Naive B cell (primary cell): Measurements from ENCODE around the gene NFKBIE. TPM values are rescaled to one million over a fixed set of nuclear protein-coding genes. Genes with fewer than 3 reads are reported as not detected.
A peak's percentile ranks its signal among the peaks of the same experiment; 100 is the strongest.
"Not testable (repeated sequence)": the region's sequence is repeated elsewhere in the genome, so short reads cannot be mapped to it uniquely, and the experiment has no call there.

Source experiments
- ATAC-seq, 2 donors: fragments of 150-1000 bp; cut with Tn5 transposase; 2 replicates each; pipeline ENCODE4 v1.10.0; 2021; ENCODE audit warnings: low read depth in 2 of 2, mild to moderate bottlenecking in 2 of 2, moderate library complexity in 2 of 2
- DNase-seq: peaks from one replicate; pipeline ENCODE4 v3.0.0; 2022
- H3K27ac Mint-ChIP-seq, 6 donors: one replicate each; pipeline ENCODE4 v1.8.0; 2020 to 2022; ENCODE audit warnings: mild to moderate bottlenecking in 6 of 6, mixed read lengths in 6 of 6, moderate library complexity in 5 of 6, inconsistent platforms in 2 of 6
- H3K27me3 Mint-ChIP-seq, 3 donors: one replicate each; pipeline ENCODE4 v1.8.0; 2021 to 2022; ENCODE audit warnings: mixed read lengths in 3 of 3, mild to moderate bottlenecking in 1 of 3
- H3K36me3 Mint-ChIP-seq, 2 donors: one replicate each; pipeline ENCODE4 v1.8.0; 2020 to 2022; ENCODE audit warnings: mixed read lengths in 2 of 2, inconsistent platforms in 1 of 2, mild to moderate bottlenecking in 1 of 2
- H3K4me1 Mint-ChIP-seq, 3 donors: one replicate each; pipeline ENCODE4 v1.8.0; 2020 to 2022; ENCODE audit warnings: mixed read lengths in 3 of 3, inconsistent platforms in 1 of 3, mild to moderate bottlenecking in 1 of 3, moderate library complexity in 1 of 3
- H3K4me3 Mint-ChIP-seq, 8 donors: one replicate each; pipeline ENCODE4 v1.8.0; 2020 to 2022; ENCODE audit warnings: mild to moderate bottlenecking in 8 of 8, mixed read lengths in 8 of 8, moderate library complexity in 8 of 8, inconsistent platforms in 2 of 8
- H3K9me3 Mint-ChIP-seq, 7 donors: one replicate each; pipeline ENCODE4 v1.8.0; 2020 to 2022; ENCODE audit warnings: mixed read lengths in 7 of 7, mild to moderate bottlenecking in 5 of 7, inconsistent platforms in 2 of 7, moderate library complexity in 1 of 7
- polyA plus RNA-seq, 6 donors: library from polyadenylated mRNA; unstranded; fragments of 300-500 nt; fragmentation: Illumina TruSeq; gene quantifications; one replicate each; pipeline ENCODE4 v1.2.3, GENCODE V29; 2021; ENCODE audit warnings: low read depth in 6 of 6

The NFKBIE gene
- polyA plus RNA-seq, 6 donors from 2014 or later, result 22.1 to 30.8 (median 27.9) TPM

DNA sequence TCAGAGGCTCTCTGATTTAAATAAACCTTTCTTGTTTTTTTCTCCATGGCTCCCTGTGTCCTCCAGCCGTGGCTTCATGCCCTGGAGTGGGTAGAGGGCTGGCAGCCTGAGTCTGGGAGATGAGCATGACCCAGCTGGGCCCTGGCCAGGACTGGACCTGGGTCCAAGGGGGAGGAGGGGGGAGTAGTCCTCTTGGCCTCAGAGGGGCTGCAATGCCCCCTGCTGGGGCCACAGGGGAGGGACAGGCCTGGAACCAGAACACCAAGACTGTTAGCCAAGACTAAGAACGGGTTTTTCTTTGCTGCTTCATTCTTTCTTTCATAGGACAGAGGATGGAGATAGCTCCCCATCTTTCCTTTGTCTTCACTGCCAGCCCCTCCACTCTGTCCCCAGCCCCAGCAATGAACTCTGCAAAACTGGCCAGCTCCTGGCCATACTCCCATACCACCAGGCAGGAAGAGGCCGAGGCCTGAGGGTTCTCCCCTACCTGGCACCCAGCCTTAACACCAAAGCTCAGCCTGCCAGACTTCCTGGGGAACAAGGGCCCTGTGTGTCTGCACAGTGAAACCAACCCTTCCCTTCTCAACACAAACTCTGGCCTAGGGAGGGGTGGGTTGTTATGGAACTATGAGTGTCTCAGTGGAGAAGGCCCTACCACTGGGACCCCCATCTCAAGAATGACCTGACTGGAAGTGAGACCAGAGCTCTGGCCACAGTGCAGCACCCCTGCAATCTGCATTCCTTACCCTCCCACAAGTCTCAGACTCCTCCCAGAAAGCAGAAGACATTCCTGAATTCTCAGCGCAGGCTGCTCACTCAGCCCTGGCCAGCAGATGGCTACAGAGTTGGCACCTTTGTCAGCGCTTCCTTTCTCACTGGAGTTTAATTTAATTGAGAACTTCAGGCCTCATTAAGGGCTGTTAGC lies 31.0 kb downstream of the NFKBIE start:
- no peaks in the 10 kb centered on the region for H3K36me3 Mint-ChIP-seq
- no peaks in the 10 kb centered on the region for H3K9me3 Mint-ChIP-seq
- DNase-seq (no peak), ATAC-seq (no peak)
- peak overlapping the region in 3 of 6 donors; percentile 42 to 81 (median 64) for H3K27ac Mint-ChIP-seq
- H3K4me1 Mint-ChIP-seq, result peaks cover 12 to 16% (median 13%) of the 10 kb centered on the region in 3 donors
- no peak overlapping the region for H3K4me3 Mint-ChIP-seq
- no peaks in the 10 kb centered on the region for H3K27me3 Mint-ChIP-seq

DNA sequence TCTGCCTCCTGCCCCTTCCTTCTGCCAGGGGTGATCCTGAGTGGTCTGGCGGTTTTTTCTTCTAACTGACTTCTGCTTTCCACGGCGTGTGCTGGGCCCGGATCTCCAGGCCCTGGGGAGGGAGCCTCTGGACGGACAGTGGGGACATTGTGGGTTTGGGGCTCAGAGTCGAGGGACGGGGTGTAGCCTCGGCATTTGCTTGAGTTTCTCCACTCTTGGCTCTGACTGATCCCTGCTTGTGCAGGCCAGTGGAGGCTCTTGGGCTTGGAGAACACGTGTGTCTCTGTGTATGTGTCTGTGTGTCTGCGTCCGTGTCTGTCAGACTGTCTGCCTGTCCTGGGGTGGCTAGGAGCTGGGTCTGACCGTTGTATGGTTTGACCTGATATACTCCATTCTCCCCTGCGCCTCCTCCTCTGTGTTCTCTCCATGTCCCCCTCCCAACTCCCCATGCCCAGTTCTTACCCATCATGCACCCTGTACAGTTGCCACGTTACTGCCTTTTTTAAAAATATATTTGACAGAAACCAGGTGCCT lies 31.7 kb downstream of the NFKBIE start:
- Mint-ChIP-seq H3K36me3 (no peaks in the 10 kb centered on the region), H3K4me1 (peaks cover 12 to 15% (median 13%) of the 10 kb centered on the region in 3 donors), H3K27me3 (no peaks in the 10 kb centered on the region), H3K4me3 (peak overlapping the region in 1 of 8 donors; percentile 15), H3K9me3 (no peaks in the 10 kb centered on the region), H3K27ac (peak overlapping the region in 1 of 6 donors; percentile 42)
- DNase-seq (no peak), ATAC-seq (no peak)

DNA sequence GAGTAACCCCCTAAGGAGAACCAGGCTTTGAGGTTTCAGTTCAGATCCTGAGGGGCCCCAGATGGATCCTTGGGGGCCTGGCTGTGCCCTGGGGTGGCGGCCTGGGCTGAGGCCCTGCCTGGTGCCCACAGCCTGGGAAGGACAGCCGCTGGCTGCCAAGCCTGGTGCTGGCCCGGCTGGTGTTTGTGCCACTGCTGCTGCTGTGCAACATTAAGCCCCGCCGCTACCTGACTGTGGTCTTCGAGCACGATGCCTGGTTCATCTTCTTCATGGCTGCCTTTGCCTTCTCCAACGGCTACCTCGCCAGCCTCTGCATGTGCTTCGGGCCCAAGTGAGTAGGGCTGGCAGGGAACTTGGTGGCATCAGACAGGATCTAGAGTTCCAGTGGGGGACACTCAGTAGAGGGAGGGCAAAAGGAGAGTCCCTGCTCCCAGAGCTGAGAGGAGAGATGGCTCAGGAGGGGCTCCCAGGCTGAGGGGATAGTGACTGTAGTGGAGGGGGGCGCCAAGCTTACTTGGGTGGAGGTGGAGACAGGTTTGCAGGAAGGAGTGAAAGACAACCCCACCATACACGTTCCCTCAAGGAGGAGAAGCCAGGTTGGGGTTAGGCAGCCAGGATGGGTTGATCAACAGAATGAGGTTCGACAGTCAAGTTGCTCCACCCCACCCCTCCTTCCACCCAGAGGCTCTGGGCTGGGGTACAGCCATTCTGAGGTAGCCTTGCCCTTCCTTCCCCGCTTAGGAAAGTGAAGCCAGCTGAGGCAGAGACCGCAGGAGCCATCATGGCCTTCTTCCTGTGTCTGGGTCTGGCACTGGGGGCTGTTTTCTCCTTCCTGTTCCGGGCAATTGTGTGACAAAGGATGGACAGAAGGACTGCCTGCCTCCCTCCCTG lies 32.4 kb downstream of the NFKBIE start:
- no peaks in the 10 kb centered on the region for H3K36me3 Mint-ChIP-seq
- H3K4me1 Mint-ChIP-seq, result peaks cover 8 to 9% (median 9%) of the 10 kb centered on the region in 3 donors
- no peaks in the 10 kb centered on the region for H3K9me3 Mint-ChIP-seq
- DNase-seq, result no peak
- H3K4me3 Mint-ChIP-seq, result peak overlapping the region in 1 of 8 donors; percentile 68
- no peak overlapping the region for H3K27ac Mint-ChIP-seq
- no peaks in the 10 kb centered on the region for H3K27me3 Mint-ChIP-seq
- ATAC-seq, result no peak

DNA sequence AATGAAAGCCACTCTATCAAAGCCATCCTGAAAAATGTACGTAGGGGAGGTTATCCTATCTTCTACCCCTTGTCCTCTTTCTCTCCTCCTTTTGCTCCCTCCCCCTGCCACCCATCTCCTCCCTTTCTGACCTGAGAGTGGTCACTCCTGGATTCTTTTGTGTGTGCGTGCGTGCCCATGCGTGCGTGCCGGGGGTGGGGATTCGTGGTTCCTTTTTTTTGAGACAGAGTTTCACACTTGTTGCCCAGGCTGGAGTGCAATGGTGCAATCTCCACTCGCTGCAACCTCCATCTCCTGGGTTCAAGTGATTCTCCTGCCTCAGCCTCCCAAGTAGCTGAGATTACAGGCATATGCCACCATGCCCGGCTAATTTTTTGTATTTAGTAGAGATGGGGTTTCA lies 33.9 kb downstream of the NFKBIE start:
- not testable (repeated sequence) for H3K36me3 Mint-ChIP-seq, H3K4me1 Mint-ChIP-seq, DNase-seq, H3K9me3 Mint-ChIP-seq, H3K4me3 Mint-ChIP-seq, H3K27me3 Mint-ChIP-seq, ATAC-seq
- H3K27ac Mint-ChIP-seq, result peak overlapping the region in 1 of 6 donors; percentile 42

DNA sequence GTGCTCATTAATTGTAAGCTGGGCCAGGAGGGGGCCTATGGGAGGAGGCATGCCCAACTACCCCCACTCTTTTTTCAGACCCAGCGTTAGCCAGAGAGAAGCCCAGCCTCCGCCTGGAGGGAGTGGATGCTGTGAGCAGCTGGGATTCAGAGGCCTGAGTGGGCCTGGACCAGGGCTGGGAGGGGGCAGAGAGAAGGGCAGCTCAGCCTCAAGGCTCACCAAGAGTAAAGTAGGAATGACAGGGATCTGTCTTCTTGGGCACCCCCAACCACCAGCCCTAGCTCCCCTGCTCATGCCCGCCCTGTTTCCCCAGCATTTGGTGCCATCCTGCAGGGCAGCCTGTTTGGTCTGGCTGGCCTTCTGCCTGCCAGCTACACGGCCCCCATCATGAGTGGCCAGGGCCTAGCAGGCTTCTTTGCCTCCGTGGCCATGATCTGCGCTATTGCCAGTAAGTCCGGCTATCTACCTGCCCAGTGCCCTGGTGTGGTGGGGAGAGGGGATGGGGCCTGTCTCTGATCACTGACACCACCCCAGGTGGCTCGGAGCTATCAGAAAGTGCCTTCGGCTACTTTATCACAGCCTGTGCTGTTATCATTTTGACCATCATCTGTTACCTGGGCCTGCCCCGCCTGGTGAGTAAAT lies 35.2 kb downstream of the NFKBIE start:
- Mint-ChIP-seq H3K27ac (no peak overlapping the region), H3K9me3 (no peaks in the 10 kb centered on the region), H3K4me3 (no peak overlapping the region), H3K4me1 (peaks cover 0 to 4% (median 2%) of the 10 kb centered on the region in 3 donors), H3K27me3 (no peaks in the 10 kb centered on the region), H3K36me3 (no peaks in the 10 kb centered on the region)
- no peak for ATAC-seq
- DNase-seq, result no peak

DNA sequence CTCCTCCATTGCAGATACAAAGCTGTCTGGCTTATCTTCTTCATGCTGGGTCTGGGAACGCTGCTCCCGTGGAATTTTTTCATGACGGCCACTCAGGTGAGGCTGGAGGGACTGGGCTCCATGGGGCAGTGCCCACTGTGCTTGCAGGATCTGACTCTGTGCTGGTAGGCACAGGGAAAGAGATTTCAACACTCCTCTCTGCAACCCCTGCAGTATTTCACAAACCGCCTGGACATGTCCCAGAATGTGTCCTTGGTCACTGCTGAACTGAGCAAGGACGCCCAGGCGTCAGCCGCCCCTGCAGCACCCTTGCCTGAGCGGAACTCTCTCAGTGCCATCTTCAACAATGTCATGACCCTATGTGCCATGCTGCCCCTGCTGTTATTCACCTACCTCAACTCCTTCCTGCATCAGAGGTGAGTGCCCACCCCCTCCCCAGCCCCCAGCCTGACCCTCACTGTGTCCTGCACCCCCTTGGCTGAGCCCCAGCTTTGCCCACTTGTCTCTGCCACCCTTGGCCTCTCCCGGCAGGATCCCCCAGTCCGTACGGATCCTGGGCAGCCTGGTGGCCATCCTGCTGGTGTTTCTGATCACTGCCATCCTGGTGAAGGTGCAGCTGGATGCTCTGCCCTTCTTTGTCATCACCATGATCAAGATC lies 35.8 kb downstream of the NFKBIE start:
- Mint-ChIP-seq H3K4me3 (no peak overlapping the region), H3K27me3 (peaks cover 0 to 6% (median 0%) of the 10 kb centered on the region in 3 donors), H3K4me1 (peaks cover 2 to 6% (median 5%) of the 10 kb centered on the region in 3 donors), H3K9me3 (no peaks in the 10 kb centered on the region), H3K36me3 (no peaks in the 10 kb centered on the region), H3K27ac (no peak overlapping the region)
- no peak for ATAC-seq
- no peak for DNase-seq

DNA sequence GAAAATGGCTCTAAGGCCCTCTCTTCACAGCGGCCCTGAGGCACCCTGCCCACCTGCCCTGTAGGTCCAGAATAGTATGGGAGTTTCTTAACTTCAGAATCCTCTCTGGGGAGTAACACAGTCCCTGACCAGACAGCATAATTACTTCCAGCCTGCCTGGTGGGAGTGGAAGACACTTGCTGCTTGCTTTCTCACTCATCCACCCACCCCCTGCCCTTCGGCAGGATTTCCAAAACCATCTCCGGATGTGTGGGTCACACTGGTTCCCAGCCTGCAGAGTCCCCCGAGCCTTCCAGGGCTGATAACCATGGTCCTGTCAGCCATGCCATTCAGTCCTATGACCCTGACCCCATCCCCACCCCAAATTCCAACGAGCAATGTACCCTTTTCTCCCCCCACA lies 36.5 kb downstream of the NFKBIE start:
- Mint-ChIP-seq H3K27me3 (peaks cover 0 to 7% (median 0%) of the 10 kb centered on the region in 3 donors), H3K27ac (no peak overlapping the region)
- ATAC-seq, result no peak

DNA sequence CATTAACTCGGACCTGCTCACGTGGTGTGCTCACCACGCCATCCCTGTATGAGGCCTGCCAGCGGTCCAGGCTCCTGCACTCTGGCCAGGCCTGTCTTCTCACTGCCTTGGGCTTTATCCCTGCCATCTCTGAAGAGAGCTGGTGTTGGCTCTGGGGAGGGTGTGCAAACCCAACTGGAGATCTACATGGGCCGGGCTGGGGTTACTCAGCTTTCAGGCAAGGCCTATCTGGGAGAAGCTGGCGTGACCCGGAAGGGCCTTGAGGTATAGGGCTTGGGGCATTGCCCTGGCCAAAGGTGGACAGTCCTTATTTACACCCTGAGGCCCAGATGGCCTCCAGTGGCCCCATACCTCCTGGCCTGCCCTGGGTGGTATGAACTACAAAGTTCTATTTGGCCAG lies 36.9 kb downstream of the NFKBIE start:
- H3K4me1 Mint-ChIP-seq, result peaks cover 9 to 12% (median 10%) of the 10 kb centered on the region in 3 donors
- ATAC-seq, result no peak
- no peak overlapping the region for H3K27ac Mint-ChIP-seq
- no peaks in the 10 kb centered on the region for H3K9me3 Mint-ChIP-seq
- DNase-seq, result no peak
- H3K27me3 Mint-ChIP-seq, result peaks cover 0 to 7% (median 0%) of the 10 kb centered on the region in 3 donors
- H3K36me3 Mint-ChIP-seq, result no peaks in the 10 kb centered on the region
- no peak overlapping the region for H3K4me3 Mint-ChIP-seq

More for the DNA sequence above, 36.5 kb downstream of the NFKBIE start:
- no peak for DNase-seq
- no peaks in the 10 kb centered on the region for H3K36me3 Mint-ChIP-seq
- no peaks in the 10 kb centered on the region for H3K9me3 Mint-ChIP-seq
- H3K4me3 Mint-ChIP-seq, result no peak overlapping the region
- H3K4me1 Mint-ChIP-seq, result peaks cover 9 to 12% (median 12%) of the 10 kb centered on the region in 3 donors

DNA sequence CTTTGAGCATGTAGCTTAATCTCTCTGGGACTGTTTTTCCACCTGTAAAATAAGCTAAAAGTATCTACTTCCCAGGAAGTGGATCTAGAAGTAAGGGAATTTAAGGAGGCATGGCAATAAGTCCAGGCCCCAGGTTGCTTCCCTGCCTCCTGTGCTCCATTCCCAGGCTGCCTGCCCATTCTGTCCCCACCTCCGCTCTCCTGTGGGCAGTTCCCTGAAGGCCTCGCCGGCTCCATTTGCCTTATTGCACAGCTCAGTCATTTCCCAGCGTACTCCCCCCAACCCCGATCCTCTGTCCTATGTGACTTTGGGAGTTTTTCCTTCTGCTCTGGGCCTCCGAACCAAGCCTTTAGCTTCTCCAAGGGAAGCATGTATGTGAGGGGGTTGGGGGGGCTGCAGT lies 37.3 kb downstream of the NFKBIE start:
- H3K9me3 Mint-ChIP-seq, result no peaks in the 10 kb centered on the region
- ATAC-seq, result no peak
- peaks cover 0 to 9% (median 0%) of the 10 kb centered on the region in 3 donors for H3K27me3 Mint-ChIP-seq
- H3K27ac Mint-ChIP-seq, result no peak overlapping the region
- no peak overlapping the region for H3K4me3 Mint-ChIP-seq
- peaks cover 10 to 12% (median 12%) of the 10 kb centered on the region in 3 donors for H3K4me1 Mint-ChIP-seq
- no peak for DNase-seq
- no peaks in the 10 kb centered on the region for H3K36me3 Mint-ChIP-seq

DNA sequence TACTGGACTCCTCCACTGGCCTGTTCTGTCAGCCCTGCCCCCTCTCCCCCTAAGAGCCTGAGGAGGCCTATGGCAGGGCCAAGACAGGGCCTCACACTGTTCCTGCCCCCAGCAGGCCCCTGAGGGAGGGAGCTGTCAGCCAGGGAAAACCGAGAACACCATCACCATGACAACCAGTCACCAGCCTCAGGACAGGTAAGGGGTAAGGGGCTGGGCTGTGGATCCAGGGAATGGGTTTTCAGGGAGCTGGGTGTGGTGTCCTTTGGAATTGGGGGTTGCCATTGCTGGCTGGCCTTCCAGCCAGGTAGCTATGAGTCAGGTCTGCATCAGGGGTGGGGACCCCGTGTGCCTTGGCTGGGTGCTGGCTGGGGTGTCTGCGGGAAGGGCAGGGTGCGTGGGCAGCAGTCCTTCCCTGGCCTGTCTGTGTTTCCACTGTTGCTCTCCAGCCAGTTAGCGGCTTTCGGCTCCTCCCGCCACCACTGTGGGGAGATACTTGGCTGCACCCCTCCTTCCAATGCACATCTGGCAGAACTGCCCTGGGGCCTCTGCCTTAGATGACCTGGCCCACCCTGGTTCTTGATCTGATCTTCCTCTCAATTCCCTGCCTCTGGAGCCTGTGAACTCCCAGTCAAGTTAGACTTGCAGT lies 38.1 kb downstream of the NFKBIE start:
- ATAC-seq, result no peak
- no peak for DNase-seq
- Mint-ChIP-seq H3K27me3 (peaks cover 0 to 13% (median 0%) of the 10 kb centered on the region in 3 donors), H3K27ac (no peak overlapping the region), H3K4me1 (peaks cover 16 to 19% (median 18%) of the 10 kb centered on the region in 3 donors), H3K9me3 (no peaks in the 10 kb centered on the region), H3K36me3 (no peaks in the 10 kb centered on the region), H3K4me3 (peak overlapping the region in 1 of 8 donors; percentile 45)

DNA sequence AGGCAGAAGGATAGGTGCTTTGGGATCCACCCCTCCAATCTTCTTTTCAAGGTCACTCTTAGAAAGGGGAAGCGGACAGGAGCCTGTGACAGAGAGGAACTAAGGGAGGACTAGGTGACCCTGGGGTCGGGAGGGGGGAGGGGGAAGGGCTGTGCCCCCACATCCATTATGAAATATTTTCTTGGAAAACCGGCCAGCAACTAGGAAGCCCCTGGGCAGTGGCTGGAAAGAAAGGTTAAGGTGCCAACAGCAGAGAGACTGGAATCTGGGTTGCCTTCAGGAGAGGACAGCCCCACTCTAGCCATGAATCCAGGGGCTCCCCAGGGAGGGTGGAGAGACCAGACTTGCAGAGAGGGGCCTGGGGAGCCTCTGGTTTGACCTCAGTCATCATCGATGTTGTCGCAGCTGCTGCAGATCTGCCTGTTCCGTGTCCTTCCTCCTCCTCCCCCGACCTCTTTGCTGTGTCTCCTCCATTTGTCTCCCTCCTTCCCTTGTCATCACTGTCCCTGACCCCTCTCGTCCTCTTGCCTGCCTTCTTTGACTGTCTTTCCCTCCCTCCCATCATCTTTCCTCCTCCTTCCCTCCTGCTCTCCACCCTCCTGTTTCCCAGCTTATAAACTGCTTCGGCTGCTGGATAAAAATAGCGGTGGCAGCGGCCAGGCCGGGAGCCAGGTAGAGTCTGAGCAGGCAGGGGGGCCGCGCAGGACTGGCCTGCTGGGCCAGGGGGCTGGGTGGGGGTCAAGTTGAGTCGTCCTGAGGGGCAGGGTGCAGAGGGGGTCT lies 38.8 kb downstream of the NFKBIE start:
- H3K4me3 Mint-ChIP-seq, result no peak overlapping the region
- no peaks in the 10 kb centered on the region for H3K9me3 Mint-ChIP-seq
- no peak overlapping the region for H3K27ac Mint-ChIP-seq
- DNase-seq (no peak), ATAC-seq (no peak)
- no peaks in the 10 kb centered on the region for H3K36me3 Mint-ChIP-seq
- peaks cover 0 to 13% (median 0%) of the 10 kb centered on the region in 3 donors for H3K27me3 Mint-ChIP-seq
- peaks cover 19 to 23% (median 22%) of the 10 kb centered on the region in 3 donors for H3K4me1 Mint-ChIP-seq
